ENCODE measurements around the gene DRAM2.

DNA sequence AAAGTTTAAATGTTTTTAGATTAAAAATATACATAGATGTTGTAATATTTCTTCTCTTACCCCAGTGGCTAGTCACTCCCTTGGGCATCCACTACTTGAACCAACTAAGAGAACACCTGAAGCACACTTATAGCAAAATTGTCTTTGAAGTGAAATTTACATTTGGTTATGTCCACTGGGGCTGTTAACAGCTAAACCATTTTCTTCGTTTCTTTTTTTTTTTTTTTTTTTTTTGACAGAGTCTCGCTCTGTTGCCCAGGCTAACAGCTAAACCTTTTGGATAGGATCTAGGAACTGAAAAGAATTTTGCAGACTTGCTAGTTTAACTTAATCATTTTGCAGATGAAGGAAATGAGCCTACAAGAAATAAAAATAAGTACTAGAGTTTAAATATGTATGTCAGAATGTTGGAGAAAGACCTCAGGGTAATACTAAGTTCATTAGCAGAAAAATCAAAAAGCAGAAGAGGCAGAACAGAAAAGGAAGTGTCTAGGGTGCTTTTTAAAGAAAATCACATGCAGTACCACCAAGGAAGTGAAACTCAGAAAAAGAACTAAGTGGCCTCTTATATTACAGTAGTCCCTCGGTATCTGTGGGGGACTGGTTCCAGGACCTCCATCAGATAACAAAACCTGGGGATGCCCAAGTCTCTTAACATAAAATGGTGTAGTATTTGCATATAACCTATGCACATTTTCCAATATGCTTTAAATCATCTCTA lies 11.8 kb downstream of the DRAM2 start:
- TF ChIP-seq POLR2A (IDR thresholded peaks at IDR 0.05), result no peak
- TF ChIP-seq CTCF (IDR thresholded peaks at IDR 0.05), result no peak
- peak in 1 of 2 donors; percentile 53 for TF ChIP-seq EP300 (IDR thresholded peaks at IDR 0.05)

Data from tibial nerve (tissue), 4 donors.